Measurements from ENCODE around the gene TMEM147.
"Not testable (repeated sequence)": the region's sequence is repeated elsewhere in the genome, so short reads cannot be mapped to it uniquely, and the experiment has no call there.

The TMEM147 gene

GRCh38 chr19:35565016-35565856 is 19.8 kb downstream of the TMEM147 start:
- FAIRE-seq = no peak

GRCh38 chr19:35566738-35567137 is 21.3 kb downstream of the TMEM147 start:
- FAIRE-seq = no peak

GRCh38 chr19:35569281-35569781 is 23.9 kb downstream of the TMEM147 start:
- no peak for FAIRE-seq

- FAIRE-seq = no peak
These were observed 26.1 kb downstream of the TMEM147 start for GRCh38 chr19:35571406-35571965.

- no peak for FAIRE-seq
These were observed 32.5 kb downstream of the TMEM147 start for GRCh38 chr19:35577918-35578317.

GRCh38 chr19:35578707-35579106 is 33.3 kb downstream of the TMEM147 start:
- no peak for FAIRE-seq

GRCh38 chr19:35582760-35583159 is 37.3 kb downstream of the TMEM147 start:
- FAIRE-seq = no peak

- FAIRE-seq = no peak
These were observed 40.4 kb downstream of the TMEM147 start, which contains the start of gene PMIS2 for GRCh38 chr19:35585848-35586247. PMIS2 (plus strand) TSS chr19:35586173; CDS start chr19:35586260, 87 bp downstream.

GRCh38 chr19:35587321-35587720 is 41.9 kb downstream of the TMEM147 start:
- FAIRE-seq = no peak

- FAIRE-seq = no peak
These were observed 45.4 kb downstream of the TMEM147 start for GRCh38 chr19:35590875-35591274.

- FAIRE-seq = no peak
These were observed 46.8 kb downstream of the TMEM147 start for GRCh38 chr19:35592226-35592625.

GRCh38 chr19:35595026-35595425 is 49.6 kb downstream of the TMEM147 start:
- FAIRE-seq = not testable (repeated sequence)

GRCh38 chr19:35595928-35596327 is 50.5 kb downstream of the TMEM147 start:
- FAIRE-seq = no peak

- FAIRE-seq = no peak
These were observed 51.1 kb downstream of the TMEM147 start for GRCh38 chr19:35596366-35596999.

Data from islet of Langerhans (tissue), 1 donor.